ENCODE results near the gene TMEM219.
"Not testable (repeated sequence)": the region's sequence is repeated elsewhere in the genome, so short reads cannot be mapped to it uniquely, and the experiment has no call there.

Gene TMEM219

GRCh38 chr16:30016555-30017276 is 54.8 kb downstream of the TMEM219 start:
- no peak for DNase-seq

GRCh38 chr16:30017277-30017656 is 55.4 kb downstream of the TMEM219 start:
- no peak for DNase-seq

GRCh38 chr16:30017937-30018336 is 56.1 kb downstream of the TMEM219 start:
- not testable (repeated sequence) for DNase-seq

GRCh38 chr16:30018731-30019158 is 56.9 kb downstream of the TMEM219 start:
- no peak for DNase-seq

Measured in stimulated activated CD4-positive, alpha-beta T cell treated with anti-CD3 and anti-CD28 coated beads, Interleukin-2, amount 100 ng/mL, for 24 hours (primary cell).